Measurements from ENCODE around the gene BPI.

DNA sequence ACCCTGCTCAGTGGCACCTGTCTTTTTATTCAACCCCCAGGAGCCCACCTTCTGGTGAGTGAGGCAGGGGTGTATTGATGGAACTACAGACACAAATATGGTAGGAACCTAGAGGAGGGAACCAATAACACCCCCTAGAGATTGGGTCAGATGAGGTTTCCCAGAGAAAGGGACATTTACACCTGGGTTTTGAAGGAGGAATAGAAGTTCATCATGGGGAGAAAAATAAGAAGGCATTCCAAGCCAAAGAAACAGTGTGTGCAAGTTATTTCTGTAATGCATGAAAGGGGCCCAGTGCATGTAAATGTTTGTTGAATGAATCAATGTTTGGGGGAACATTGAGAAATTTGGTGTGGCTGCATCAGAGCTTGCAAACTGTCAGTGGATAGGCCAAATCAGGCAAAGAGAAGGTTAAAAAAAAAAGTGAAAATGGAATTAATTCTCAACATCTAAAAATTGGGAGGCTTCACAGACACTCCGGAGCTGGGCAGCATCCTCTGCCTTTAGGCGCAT is 32.3 kb upstream of the BPI start:
- TF ChIP-seq CTCF (IDR thresholded peaks at IDR 0.05; ENCODE audit: borderline replicate concordance, extremely low read depth, low read length, poor library complexity, severe bottlenecking) (no peak), EZH2 (IDR thresholded peaks at IDR 0.05; ENCODE audit: borderline replicate concordance, low read depth, low read length, severe bottlenecking) (no peak)

Data from DND-41 (cell line).